CD4-positive, alpha-beta T cell (primary cell): Measurements from ENCODE around the gene MMGT1. TPM values are rescaled to one million over a fixed set of nuclear protein-coding genes. Genes with fewer than 3 reads are reported as not detected.

Experiments
- ATAC-seq: fragments of 200-7000 bp; cut with Tn5 transposase; one replicate; pipeline ENCODE4 v1.10.0; 2022; ENCODE audit warnings: mild to moderate bottlenecking; ENCODE audit not compliant: poor library complexity
- CTCF ChIA-PET: fragments of 350-600 bp; sonication (Branson Sonifier 250); formaldehyde crosslinking; loops from one replicate; lab custom pipeline; 2021; ENCODE audit warnings: antibody characterized with exemption, inconsistent platforms; lab: Charles Lee
- POLR2A ChIA-PET: fragments of 350-600 bp; sonication (Branson Sonifier 250); formaldehyde crosslinking; loops from one replicate; lab custom pipeline; 2021; ENCODE audit warnings: antibody characterized with exemption, inconsistent platforms; lab: Charles Lee
- DNase-seq, 14 experiments: peaks; one replicate each; pipeline ENCODE4 v3.0.0-alpha.2; 2013 to 2020; ENCODE audit warnings: mixed read lengths in 2 of 14
- H3K27ac ChIP-seq, 2 donors: one replicate each; pipeline versions ENCODE4 v1.5.1 to v1.7.0; 2013; ENCODE audit warnings: low read length in 2 of 2, low read depth in 1 of 2, mild to moderate bottlenecking in 1 of 2
- H3K27me3 ChIP-seq, 2 experiments: 1 replicate in 1 of 2; 2 replicates in 1 of 2; pipeline versions ENCODE4 v1.6.1 to v1.7.0; 2013; ENCODE audit warnings: low read length in 2 of 2, control low read depth in 1 of 2, mild to moderate bottlenecking in 1 of 2, moderate library complexity in 1 of 2; ENCODE audit not compliant: insufficient read depth in 2 of 2, control insufficient read depth in 1 of 2
- H3K36me3 ChIP-seq: one replicate; pipeline ENCODE4 v1.6.1; 2013; ENCODE audit warnings: low read length, control low read depth; ENCODE audit not compliant: insufficient read depth
- H3K4me1 ChIP-seq: one replicate; pipeline ENCODE4 v1.6.1; 2013; ENCODE audit warnings: low read length, control low read depth; ENCODE audit not compliant: insufficient read depth
- H3K4me3 ChIP-seq: one replicate; pipeline ENCODE4 v1.5.1; 2013; ENCODE audit warnings: mild to moderate bottlenecking, low read length, moderate library complexity
- H3K9me3 ChIP-seq, 2 experiments: 1 replicate in 1 of 2; 2 replicates in 1 of 2; pipeline versions ENCODE4 v1.6.1 to v1.7.0; 2013; ENCODE audit warnings: low read length in 2 of 2, mild to moderate bottlenecking in 2 of 2, control low read depth in 1 of 2, moderate library complexity in 1 of 2; ENCODE audit not compliant: control insufficient read depth in 1 of 2, insufficient read depth in 1 of 2
- H3K27ac Mint-ChIP-seq: one replicate; pipeline ENCODE4 v1.8.0; 2020; ENCODE audit warnings: mixed read lengths
- H3K27me3 Mint-ChIP-seq: one replicate; pipeline ENCODE4 v1.8.0; 2021; ENCODE audit warnings: mixed read lengths
- H3K36me3 Mint-ChIP-seq: one replicate; pipeline ENCODE4 v1.8.0; 2021; ENCODE audit warnings: low read depth, mixed read lengths
- H3K4me1 Mint-ChIP-seq: one replicate; pipeline ENCODE4 v1.8.0; 2021; ENCODE audit warnings: low read depth, mixed read lengths
- H3K4me3 Mint-ChIP-seq: one replicate; pipeline ENCODE4 v1.8.0; 2020; ENCODE audit warnings: mild to moderate bottlenecking, mixed read lengths
- H3K9me3 Mint-ChIP-seq: one replicate; pipeline ENCODE4 v1.8.0; 2020; ENCODE audit warnings: mixed read lengths
- CTCF ChIP-seq: fragments of 200-600 bp; IDR thresholded peaks from one replicate; pipeline ENCODE4 v1.8.0; 2022; ENCODE audit warnings: antibody characterized with exemption, mild to moderate bottlenecking
- intact Hi-C, 2 experiments: fragments of 100-400 bp; cut with DNase I in 1 of 2; cut with micrococcal nuclease in 1 of 2; formaldehyde crosslinking; loops; one replicate each; pipeline versions ENCODE4 v1.15.1 to v1.9.0; 2023 to 2025; cut with DNase I, micrococcal nuclease
- total RNA-seq, 174 experiments: library from RNA in 2 of 174; stranded (reverse) in 2 of 174; gene quantifications; one replicate each; pipeline ENCODE4 v1.2.3 and lab custom pipeline; 2021 to 2026

The MMGT1 gene
- total RNA-seq, 2 experiments from 2014 or later = 36.4 to 37.0 TPM

GRCh38 chrX:136019226-136019625 lies 45.4 kb upstream of the MMGT1 start:
- no peak overlapping the region for H3K27ac Mint-ChIP-seq
- H3K9me3 Mint-ChIP-seq = no peaks in the 10 kb centered on the region
- no peak overlapping the region for H3K27ac ChIP-seq
- peaks cover 55% of the 10 kb centered on the region for H3K36me3 Mint-ChIP-seq
- H3K27me3 ChIP-seq = no peaks in the 10 kb centered on the region
- DNase-seq (no peak), ATAC-seq (no peak)
- no peaks in the 10 kb centered on the region for H3K4me1 ChIP-seq
- H3K4me3 ChIP-seq = no peak overlapping the region
- no peaks in the 10 kb centered on the region for H3K4me1 Mint-ChIP-seq
- H3K4me3 Mint-ChIP-seq = no peak overlapping the region
- peaks cover 33% of the 10 kb centered on the region for H3K36me3 ChIP-seq
- TF ChIP-seq CTCF = no peak
- ChIA-PET CTCF (no interaction called here), POLR2A (no interaction called here)
- no peaks in the 10 kb centered on the region for H3K27me3 Mint-ChIP-seq
- no peaks in the 10 kb centered on the region for H3K9me3 ChIP-seq
- intact Hi-C loops = no loop called here

- H3K4me1 Mint-ChIP-seq = no peaks in the 10 kb centered on the region
- POLR2A ChIA-PET = no interaction called here
- no peaks in the 10 kb centered on the region for H3K4me1 ChIP-seq
These were observed 43.1 kb upstream of the MMGT1 start for GRCh38 chrX:136016881-136017280.

GRCh38 chrX:136015016-136015415 lies 41.2 kb upstream of the MMGT1 start:
- TF ChIP-seq CTCF = no peak
- POLR2A ChIA-PET = no interaction called here
- Histone ChIP-seq H3K4me1 (no peaks in the 10 kb centered on the region), H3K9me3 (no peaks in the 10 kb centered on the region), H3K36me3 (peaks cover 48% of the 10 kb centered on the region), H3K27me3 (no peaks in the 10 kb centered on the region), H3K27ac (no peak overlapping the region), H3K4me3 (no peak overlapping the region)
- Mint-ChIP-seq H3K4me1 (no peaks in the 10 kb centered on the region), H3K36me3 (peaks cover 68% of the 10 kb centered on the region), H3K27ac (no peak overlapping the region), H3K27me3 (no peaks in the 10 kb centered on the region), H3K4me3 (no peak overlapping the region), H3K9me3 (no peaks in the 10 kb centered on the region)
- CTCF ChIA-PET = interaction anchor here (0.6 kb wide), 1 partner anchor 9 kb away, joined by 4 read pairs; no protein-coding TSS in a partner anchor
- intact Hi-C loops = no loop called here
- no peak for DNase-seq
- no peak for ATAC-seq

More at GRCh38 chrX:136016881-136017280, 43.1 kb upstream of the MMGT1 start:
- ATAC-seq (no peak), DNase-seq (no peak)
- intact Hi-C loops = no loop called here
- CTCF ChIA-PET = no interaction called here
- Histone ChIP-seq H3K4me3 (no peak overlapping the region), H3K27ac (no peak overlapping the region), H3K36me3 (peaks cover 54% of the 10 kb centered on the region), H3K9me3 (no peaks in the 10 kb centered on the region), H3K27me3 (no peaks in the 10 kb centered on the region)
- TF ChIP-seq CTCF = no peak
- H3K36me3 Mint-ChIP-seq = peaks cover 71% of the 10 kb centered on the region
- no peak overlapping the region for H3K4me3 Mint-ChIP-seq
- no peaks in the 10 kb centered on the region for H3K27me3 Mint-ChIP-seq
- H3K27ac Mint-ChIP-seq = no peak overlapping the region
- no peaks in the 10 kb centered on the region for H3K9me3 Mint-ChIP-seq
